ENCODE data around the gene HSPA6.
"Not testable (repeated sequence)": the region's sequence is repeated elsewhere in the genome, so short reads cannot be mapped to it uniquely, and the experiment has no call there.

HSPA6 gene

GRCh38 chr1:161523817-161524741, at the start of gene HSPA6:
Gene HSPA6, plus strand, starts transcription at chr1:161524540. Its CDS starts 119 bp downstream, at chr1:161524659.
- DNase-seq (ENCODE audit: low read depth, low spot score): not testable (repeated sequence)

- DNase-seq (ENCODE audit: low read depth, low spot score): not testable (repeated sequence)
These were observed 46.6 kb upstream of the HSPA6 start for GRCh38 chr1:161477711-161478110.

GRCh38 chr1:161478985-161479384, 45.4 kb upstream of the HSPA6 start:
- no peak for DNase-seq (ENCODE audit: low read depth, low spot score)

DNA sequence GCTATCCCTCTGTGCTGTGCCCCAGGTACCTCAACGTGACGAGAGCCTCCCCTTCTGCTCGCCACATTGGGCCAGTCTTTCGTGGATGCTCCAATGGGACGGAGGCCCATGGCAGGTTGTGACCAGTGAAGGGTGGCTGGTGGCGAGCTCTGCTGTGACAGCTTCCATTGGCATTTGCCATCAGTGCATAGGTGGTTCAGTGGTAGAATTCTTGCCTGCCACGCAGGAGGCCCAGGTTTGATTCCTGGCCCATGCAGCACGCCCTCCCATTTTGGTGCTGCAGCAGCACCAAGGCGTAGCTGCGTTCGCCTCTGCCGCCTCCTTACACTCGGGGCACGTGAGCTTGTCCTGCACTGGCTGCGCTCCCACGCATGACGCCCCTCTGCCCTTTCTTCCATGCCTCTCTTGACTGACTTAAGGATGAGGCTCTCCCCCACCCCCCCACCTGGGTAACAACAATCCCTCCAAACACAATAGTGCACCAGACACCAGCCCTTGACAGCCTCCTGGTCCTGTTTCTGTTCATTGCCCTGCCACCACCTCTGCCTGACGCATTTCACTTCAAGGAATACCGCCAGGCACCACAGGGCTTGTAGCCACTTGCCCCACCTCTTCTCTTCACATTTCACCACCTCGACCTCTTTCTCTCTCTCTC, 43.8 kb upstream of the HSPA6 start:
- no peak for DNase-seq (ENCODE audit: low read depth, low spot score)

GRCh38 chr1:161481624-161482392, 42.5 kb upstream of the HSPA6 start:
- no peak for DNase-seq (ENCODE audit: low read depth, low spot score)

GRCh38 chr1:161482610-161483009, 41.7 kb upstream of the HSPA6 start:
- DNase-seq (ENCODE audit: low read depth, low spot score): no peak

GRCh38 chr1:161483361-161483760, 41.0 kb upstream of the HSPA6 start:
- DNase-seq (ENCODE audit: low read depth, low spot score): no peak

DNA sequence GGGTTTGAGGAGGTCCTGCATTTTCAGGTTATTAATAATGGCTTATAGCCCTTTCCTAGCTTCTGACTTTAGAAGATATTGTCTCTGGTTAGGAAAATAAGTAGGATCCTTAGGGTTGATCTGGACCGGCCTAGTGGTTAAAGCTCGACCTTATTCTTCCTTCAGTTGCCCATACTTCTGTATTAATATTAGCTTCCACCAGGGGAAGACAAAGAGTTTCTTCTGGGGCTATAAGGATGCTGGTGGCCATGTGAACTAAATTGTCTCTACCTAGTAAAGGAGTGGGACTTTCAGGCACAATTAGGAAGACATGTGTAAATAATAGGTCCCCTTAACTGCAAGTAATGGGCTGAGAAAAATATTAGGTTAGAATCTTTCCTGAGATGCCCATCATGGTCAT, 39.7 kb upstream of the HSPA6 start:
- DNase-seq (ENCODE audit: low read depth, low spot score): no peak

DNA sequence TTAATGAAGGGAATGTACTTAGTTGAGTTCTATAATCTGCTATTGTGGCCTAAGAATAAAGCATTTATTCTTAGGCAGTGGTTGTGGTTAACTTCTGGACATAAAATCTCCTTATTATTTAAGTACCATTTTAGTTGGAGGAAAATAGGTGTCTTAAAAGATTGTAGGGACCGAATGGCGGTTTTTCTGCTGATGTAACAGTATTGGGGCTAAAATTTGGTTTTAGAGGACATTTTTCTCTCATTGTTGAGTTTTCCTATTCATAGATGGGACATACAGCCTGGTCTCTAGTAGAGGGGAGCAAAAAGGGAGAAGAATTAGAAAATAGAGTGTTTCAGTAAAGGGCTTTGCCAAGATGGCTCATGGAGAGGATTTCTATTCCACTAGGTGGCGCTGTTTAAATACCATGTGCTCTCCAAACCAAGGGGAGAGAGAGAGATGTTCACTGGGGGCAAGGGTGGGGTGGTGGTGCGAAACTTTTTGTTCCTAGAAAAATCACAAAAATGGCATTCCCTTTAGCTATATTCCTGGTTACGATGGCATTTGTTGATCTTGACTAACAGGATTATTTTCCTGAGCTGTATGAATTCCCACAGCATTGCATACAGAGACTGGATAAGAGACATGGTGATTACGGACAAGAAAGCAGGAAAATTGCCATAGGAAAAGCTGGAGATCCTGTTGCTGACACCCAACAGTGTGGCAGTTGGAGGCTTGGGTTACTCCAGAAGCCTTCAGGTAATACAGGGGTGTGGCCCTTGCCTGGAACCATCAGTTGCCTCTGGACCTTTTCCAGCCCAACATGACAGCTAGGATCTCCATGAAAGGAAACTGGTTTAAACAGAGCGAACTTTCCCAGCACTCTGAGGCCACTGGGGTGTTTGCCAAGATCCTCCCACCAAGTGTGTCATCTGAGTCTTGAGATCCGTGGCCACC, 37.3 kb upstream of the HSPA6 start:
- no peak for DNase-seq (ENCODE audit: low read depth, low spot score)

- DNase-seq (ENCODE audit: low read depth, low spot score): no peak
These were observed 32.9 kb upstream of the HSPA6 start for GRCh38 chr1:161491472-161491871.

- DNase-seq (ENCODE audit: low read depth, low spot score): no peak
These were observed 31.5 kb upstream of the HSPA6 start for GRCh38 chr1:161492827-161493226.

DNA sequence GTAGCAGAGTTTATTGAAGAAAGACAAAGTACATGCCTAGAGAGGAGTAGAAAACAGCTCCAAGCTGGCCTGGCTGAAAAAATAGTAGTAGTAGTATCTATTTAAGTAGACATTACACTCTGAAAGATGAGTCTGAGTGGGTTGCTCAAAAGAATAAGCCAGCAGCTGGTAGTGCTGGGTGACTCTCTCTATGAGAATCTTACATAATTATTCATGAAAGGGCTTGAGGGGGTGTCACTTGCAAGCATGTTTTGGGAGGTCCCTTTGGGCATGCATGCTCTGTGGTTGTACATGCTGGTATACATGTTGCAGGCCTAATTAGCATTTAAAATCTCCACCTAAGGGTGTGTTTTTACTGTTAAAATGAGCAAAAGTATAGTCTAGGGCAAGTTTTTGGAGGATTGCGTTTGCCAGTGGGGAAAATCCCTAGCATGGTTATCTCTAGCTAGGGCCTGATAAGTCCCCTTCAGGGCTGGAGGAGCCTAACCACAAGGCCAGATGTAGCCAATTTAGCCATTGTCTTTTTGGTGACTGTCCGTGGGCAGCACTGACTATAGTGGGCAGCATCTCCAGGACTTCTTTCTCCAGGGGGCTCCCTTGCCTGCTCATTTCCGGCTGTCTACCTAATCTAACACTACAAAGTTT, 30.1 kb upstream of the HSPA6 start:
- DNase-seq (ENCODE audit: low read depth, low spot score): no peak

- DNase-seq (ENCODE audit: low read depth, low spot score): no peak
These were observed 28.9 kb upstream of the HSPA6 start for GRCh38 chr1:161495490-161495889.

- DNase-seq (ENCODE audit: low read depth, low spot score): no peak
These were observed 26.4 kb upstream of the HSPA6 start for GRCh38 chr1:161497961-161498360.

- DNase-seq (ENCODE audit: low read depth, low spot score): no peak
These were observed 25.7 kb upstream of the HSPA6 start for GRCh38 chr1:161498646-161499045.

DNA sequence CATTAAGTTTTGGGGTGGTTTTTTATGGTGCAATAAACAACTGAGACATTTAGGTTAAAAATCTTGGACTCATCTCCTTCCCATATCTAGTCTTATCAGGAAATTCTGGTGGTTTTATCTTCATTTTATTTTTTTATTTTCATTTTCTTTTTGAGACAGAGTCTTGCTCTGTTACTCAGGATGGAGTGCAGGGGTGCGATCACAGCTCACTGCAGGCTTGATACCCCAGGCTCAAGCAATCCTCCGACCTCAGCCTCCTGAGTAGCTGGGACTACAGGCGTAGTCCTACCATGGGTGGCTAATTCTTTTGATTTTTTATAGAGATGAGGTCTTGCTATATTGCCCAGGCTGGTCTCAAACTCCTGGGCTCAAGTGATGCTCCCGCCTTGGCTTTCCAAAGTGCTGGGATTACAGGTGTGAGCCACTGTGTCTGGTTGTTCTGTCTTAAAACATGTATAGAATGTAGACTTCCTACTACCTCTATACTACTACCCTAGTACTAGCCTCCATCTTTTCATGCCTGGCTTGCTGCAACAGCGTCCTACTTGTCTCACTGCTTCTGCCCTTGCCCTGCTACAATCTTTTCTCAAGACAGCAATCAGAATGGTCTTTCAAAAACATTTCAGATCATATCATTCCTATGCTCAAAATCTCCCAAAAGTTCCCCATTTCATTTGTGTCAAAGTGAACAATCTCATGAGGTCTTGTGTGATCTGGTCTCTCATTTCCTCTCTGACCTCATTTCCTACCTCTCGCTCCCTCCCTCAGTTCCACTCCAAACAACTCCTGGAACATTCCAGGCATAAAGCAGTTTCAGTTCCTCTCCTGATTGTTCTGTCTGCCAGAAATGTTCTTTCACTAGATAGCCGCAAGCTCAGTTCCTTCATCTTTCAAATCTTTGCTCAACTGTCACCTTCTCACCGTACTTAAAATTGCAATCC, 25.0 kb upstream of the HSPA6 start:
- DNase-seq (ENCODE audit: low read depth, low spot score): no peak

DNA sequence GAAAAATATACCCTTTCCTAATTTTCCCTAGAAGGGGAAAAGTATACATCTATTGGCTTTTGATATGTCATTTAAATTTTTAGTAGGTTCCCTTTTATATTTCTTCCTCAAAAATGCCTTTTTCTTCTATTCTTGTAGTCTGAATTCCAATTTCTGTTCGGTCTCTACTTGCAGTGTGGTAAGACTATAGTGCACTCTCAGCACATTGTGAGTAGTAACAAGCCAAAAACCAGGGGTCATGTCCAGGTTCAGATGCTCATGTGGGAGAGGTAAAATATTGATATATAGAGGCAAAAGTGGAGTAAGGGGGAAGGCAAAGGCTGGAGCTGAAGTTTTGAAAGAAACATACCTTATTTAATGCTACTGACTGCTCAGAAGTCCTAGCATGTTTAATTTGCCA, 23.1 kb upstream of the HSPA6 start:
- no peak for DNase-seq (ENCODE audit: low read depth, low spot score)

- no peak for DNase-seq (ENCODE audit: low read depth, low spot score)
These were observed 22.2 kb upstream of the HSPA6 start for GRCh38 chr1:161502181-161502580.

DNA sequence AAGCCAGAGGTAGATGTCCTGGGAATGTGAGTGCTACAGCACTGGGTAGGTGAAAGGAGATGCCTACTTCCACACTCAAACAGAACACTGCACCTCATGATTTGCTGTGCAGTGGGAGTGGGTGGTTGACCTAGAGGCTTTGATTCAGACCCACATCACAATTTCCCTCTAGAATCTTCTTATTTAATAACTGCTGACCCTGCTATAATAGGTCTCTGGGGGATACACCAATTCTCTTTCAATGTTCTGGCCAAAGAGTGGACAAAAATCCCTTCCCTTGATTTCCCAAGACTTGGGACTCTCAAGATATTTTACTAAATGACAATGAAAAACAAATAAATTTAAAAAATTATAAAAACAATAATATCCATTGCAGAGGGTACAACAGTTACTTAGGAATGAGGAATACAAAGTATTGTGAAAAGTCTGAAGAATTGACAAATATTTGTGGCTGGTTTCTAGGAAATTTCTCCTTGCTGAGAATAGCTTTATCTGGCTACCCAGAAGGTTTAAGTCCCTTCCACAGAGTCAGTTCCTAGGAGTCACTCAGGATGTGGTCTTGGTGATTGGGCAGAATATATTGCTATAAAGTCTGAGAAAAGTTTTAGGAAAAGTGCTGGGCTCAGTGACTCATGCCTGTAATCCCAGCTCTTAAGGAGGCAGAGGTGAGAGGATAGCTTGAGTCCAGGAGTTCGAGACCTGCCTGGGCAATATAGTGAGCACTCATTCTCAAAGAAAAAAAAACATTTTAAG, 21.5 kb upstream of the HSPA6 start:
- no peak for DNase-seq (ENCODE audit: low read depth, low spot score)
